ENCODE data around the gene ANKRD11. TPM values are rescaled to one million over a fixed set of nuclear protein-coding genes. Genes with fewer than 3 reads are reported as not detected.

ANKRD11 gene
- total RNA-seq, 1 donor: 97.4 TPM

- H3K4me3 ChIP-seq (ENCODE audit: insufficient read depth, low read length): no peak overlapping the region
- peaks cover 7% of the 10 kb centered on the region for H3K4me1 ChIP-seq (ENCODE audit: insufficient read depth, low read length)
- no peaks in the 10 kb centered on the region for H3K27me3 ChIP-seq (ENCODE audit: insufficient read depth, low read length)
- H3K4me2 ChIP-seq (ENCODE audit: insufficient read depth, low read length): no peak overlapping the region
- H3K9me3 ChIP-seq (ENCODE audit: low read depth, low read length): no peaks in the 10 kb centered on the region
- peaks cover 99% of the 10 kb centered on the region for H3K79me2 ChIP-seq (ENCODE audit: insufficient read depth, low read length)
- H3K27ac ChIP-seq (ENCODE audit: low read depth, low read length): no peak overlapping the region
- no peak for TF ChIP-seq CTCF (IDR thresholded peaks at IDR 0.05; ENCODE audit: extremely low read depth, low read depth, low read length)
- peaks cover 79% of the 10 kb centered on the region for H4K20me1 ChIP-seq (ENCODE audit: insufficient read depth, low read length)
- H3K36me3 ChIP-seq (ENCODE audit: insufficient read depth, low read length): peaks cover 5% of the 10 kb centered on the region
- peak; percentile 77 for DNase-seq (ENCODE audit: insufficient read length, low spot score, missing footprints)
- no peak overlapping the region for H2AFZ ChIP-seq (ENCODE audit: low read length)
Measured at GRCh38 chr16:89349947-89350633, 140.3 kb downstream of the ANKRD11 start.

GRCh38 chr16:89347807-89348206 lies 142.6 kb downstream of the ANKRD11 start:
- H3K27ac ChIP-seq (ENCODE audit: low read depth, low read length): no peak overlapping the region
- H3K4me1 ChIP-seq (ENCODE audit: insufficient read depth, low read length): peaks cover 18% of the 10 kb centered on the region
- no peak overlapping the region for H3K4me2 ChIP-seq (ENCODE audit: insufficient read depth, low read length)
- no peaks in the 10 kb centered on the region for H3K27me3 ChIP-seq (ENCODE audit: insufficient read depth, low read length)
- H3K9me3 ChIP-seq (ENCODE audit: low read depth, low read length): no peaks in the 10 kb centered on the region
- no peak overlapping the region for H3K4me3 ChIP-seq (ENCODE audit: insufficient read depth, low read length)
- peaks cover 100% of the 10 kb centered on the region for H3K79me2 ChIP-seq (ENCODE audit: insufficient read depth, low read length)
- H2AFZ ChIP-seq (ENCODE audit: low read length): no peak overlapping the region
- peaks cover 81% of the 10 kb centered on the region for H4K20me1 ChIP-seq (ENCODE audit: insufficient read depth, low read length)
- TF ChIP-seq CTCF (IDR thresholded peaks at IDR 0.05; ENCODE audit: extremely low read depth, low read depth, low read length): no peak
- H3K36me3 ChIP-seq (ENCODE audit: insufficient read depth, low read length): peaks cover 5% of the 10 kb centered on the region
- no peak for DNase-seq (ENCODE audit: insufficient read length, low spot score, missing footprints)

- DNase-seq (ENCODE audit: insufficient read length, low spot score, missing footprints): peak; percentile 53
- Histone ChIP-seq H3K4me1 (ENCODE audit: insufficient read depth, low read length) (peaks cover 18% of the 10 kb centered on the region), H3K9me3 (ENCODE audit: low read depth, low read length) (no peaks in the 10 kb centered on the region), H4K20me1 (ENCODE audit: insufficient read depth, low read length) (peaks cover 80% of the 10 kb centered on the region), H3K27ac (ENCODE audit: low read depth, low read length) (no peak overlapping the region), H3K4me3 (ENCODE audit: insufficient read depth, low read length) (no peak overlapping the region), H3K36me3 (ENCODE audit: insufficient read depth, low read length) (peaks cover 5% of the 10 kb centered on the region), H3K79me2 (ENCODE audit: insufficient read depth, low read length) (peaks cover 100% of the 10 kb centered on the region), H3K4me2 (ENCODE audit: insufficient read depth, low read length) (no peak overlapping the region), H2AFZ (ENCODE audit: low read length) (no peak overlapping the region), H3K27me3 (ENCODE audit: insufficient read depth, low read length) (no peaks in the 10 kb centered on the region)
- no peak for TF ChIP-seq CTCF (IDR thresholded peaks at IDR 0.05; ENCODE audit: extremely low read depth, low read depth, low read length)
Measured at GRCh38 chr16:89346869-89347268, 143.5 kb downstream of the ANKRD11 start.

- Histone ChIP-seq H3K27me3 (ENCODE audit: insufficient read depth, low read length) (no peaks in the 10 kb centered on the region), H3K4me3 (ENCODE audit: insufficient read depth, low read length) (no peak overlapping the region), H3K27ac (ENCODE audit: low read depth, low read length) (peak overlapping the region; percentile 56), H3K4me2 (ENCODE audit: insufficient read depth, low read length) (peak overlapping the region; percentile 45), H2AFZ (ENCODE audit: low read length) (no peak overlapping the region), H3K4me1 (ENCODE audit: insufficient read depth, low read length) (peaks cover 18% of the 10 kb centered on the region), H4K20me1 (ENCODE audit: insufficient read depth, low read length) (peaks cover 80% of the 10 kb centered on the region), H3K9me3 (ENCODE audit: low read depth, low read length) (no peaks in the 10 kb centered on the region), H3K36me3 (ENCODE audit: insufficient read depth, low read length) (no peaks in the 10 kb centered on the region), H3K79me2 (ENCODE audit: insufficient read depth, low read length) (peaks cover 100% of the 10 kb centered on the region)
- no peak for TF ChIP-seq CTCF (IDR thresholded peaks at IDR 0.05; ENCODE audit: extremely low read depth, low read depth, low read length)
- DNase-seq (ENCODE audit: insufficient read length, low spot score, missing footprints): peak; percentile 37
Measured at GRCh38 chr16:89345642-89346150, 144.7 kb downstream of the ANKRD11 start.
